Activated T-helper 1 cell treated with anti-CD3 and anti-CD28 coated beads, Interleukin-12 subunit alpha, Interleukin-12 subunit beta, Interleukin-2, Interleukin-4 antibody, amounts not matched to agents 30 ng/mL and 10 ng/mL and 1 ng/mL, durations not matched to agents 14 hours and 24 hours and 36 hours (primary cell): ENCODE measurements around the gene DNAH1. TPM values are rescaled to one million over a fixed set of nuclear protein-coding genes. Genes with fewer than 3 reads are reported as not detected.

Experiments used
- DNase-seq: peaks from one replicate; pipeline ENCODE4 v3.0.0; 2021; ENCODE audit warnings: low spot score
- H3K27ac Mint-ChIP-seq: one replicate; pipeline ENCODE4 v1.8.0; 2021; ENCODE audit warnings: mild to moderate bottlenecking, mixed read lengths
- H3K27me3 Mint-ChIP-seq: one replicate; pipeline ENCODE4 v1.8.0; 2022; ENCODE audit warnings: mild to moderate bottlenecking, moderate library complexity, mixed read lengths; ENCODE audit not compliant: insufficient read depth
- H3K36me3 Mint-ChIP-seq: one replicate; pipeline ENCODE4 v1.8.0; 2021; ENCODE audit warnings: low read depth, mixed read lengths
- H3K4me1 Mint-ChIP-seq: one replicate; pipeline ENCODE4 v1.8.0; 2021; ENCODE audit warnings: low read depth, mixed read lengths
- H3K4me3 Mint-ChIP-seq: one replicate; pipeline ENCODE4 v1.8.0; 2021; ENCODE audit warnings: mild to moderate bottlenecking, moderate library complexity, mixed read lengths
- H3K9me3 Mint-ChIP-seq: one replicate; pipeline ENCODE4 v1.8.0; 2021; ENCODE audit warnings: mixed read lengths
- intact Hi-C: fragments of 100-400 bp; cut with micrococcal nuclease; formaldehyde crosslinking; loops from one replicate; pipeline ENCODE4 v1.15.1; 2024
- total RNA-seq: library from RNA; stranded (reverse); gene quantifications from 2 replicates; pipeline ENCODE4 v1.2.3, GENCODE V29; 2022

Gene DNAH1
- total RNA-seq, 1 donor from 2014 or later: 12.1 TPM

GRCh38 chr3:52339612-52340011 is 23.5 kb downstream of the DNAH1 start:
- Mint-ChIP-seq H3K27me3 (no peaks in the 10 kb centered on the region), H3K36me3 (peaks cover 9% of the 10 kb centered on the region), H3K4me3 (no peak overlapping the region), H3K4me1 (no peaks in the 10 kb centered on the region), H3K27ac (no peak overlapping the region), H3K9me3 (no peaks in the 10 kb centered on the region)
- DNase-seq: peak; percentile 40
- intact Hi-C loops: loop anchor here (1.0 to 2.0 kb wide), 5 partner anchors 48 to 339 kb away; partner anchors contain the start of gene POC1A

GRCh38 chr3:52341123-52341522 is 25.0 kb downstream of the DNAH1 start:
- intact Hi-C loops: no loop called here
- Mint-ChIP-seq H3K4me1 (no peaks in the 10 kb centered on the region), H3K36me3 (peaks cover 9% of the 10 kb centered on the region), H3K27ac (no peak overlapping the region), H3K4me3 (no peak overlapping the region), H3K27me3 (no peaks in the 10 kb centered on the region), H3K9me3 (no peaks in the 10 kb centered on the region)
- DNase-seq: no peak

- H3K36me3 Mint-ChIP-seq: peaks cover 8% of the 10 kb centered on the region
- DNase-seq: no peak
- intact Hi-C loops: no loop called here
- H3K27me3 Mint-ChIP-seq: no peaks in the 10 kb centered on the region
- H3K27ac Mint-ChIP-seq: no peak overlapping the region
- no peaks in the 10 kb centered on the region for H3K4me1 Mint-ChIP-seq
- H3K9me3 Mint-ChIP-seq: no peaks in the 10 kb centered on the region
- no peak overlapping the region for H3K4me3 Mint-ChIP-seq
These were observed 28.0 kb downstream of the DNAH1 start for GRCh38 chr3:52343946-52344600.

DNA sequence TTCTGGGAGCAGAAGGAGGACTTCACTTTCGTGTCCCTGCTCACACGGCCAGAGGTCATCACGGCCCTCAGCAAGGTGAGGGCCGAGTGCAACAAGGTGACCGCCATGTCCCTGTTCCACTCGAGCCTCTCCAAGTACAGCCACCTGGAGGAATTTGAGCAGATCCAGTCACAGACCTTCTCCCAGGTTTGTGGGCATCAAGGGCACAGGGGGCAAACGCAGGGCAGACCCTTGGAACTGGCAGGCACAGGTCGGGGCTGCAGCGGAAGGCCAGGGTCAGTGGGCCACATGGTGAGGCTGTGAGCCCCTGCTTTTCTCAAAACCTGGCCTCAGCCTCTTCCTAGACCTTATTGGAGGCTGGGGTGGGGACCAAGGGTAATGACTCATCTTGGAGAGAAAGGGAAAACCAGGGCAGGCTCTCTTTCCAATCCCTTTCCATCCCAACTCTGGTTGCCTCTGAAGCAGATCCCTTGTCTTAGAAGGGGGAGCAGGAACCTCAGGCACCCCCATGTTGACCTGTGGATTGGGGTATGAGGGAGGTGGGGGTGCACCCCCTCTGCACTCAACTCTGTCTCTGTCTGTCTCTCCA is 29.5 kb downstream of the DNAH1 start:
- Mint-ChIP-seq H3K36me3 (peaks cover 4% of the 10 kb centered on the region), H3K4me1 (no peaks in the 10 kb centered on the region), H3K27ac (no peak overlapping the region), H3K27me3 (no peaks in the 10 kb centered on the region), H3K9me3 (no peaks in the 10 kb centered on the region), H3K4me3 (no peak overlapping the region)
- DNase-seq: no peak
- intact Hi-C loops: no loop called here

DNA sequence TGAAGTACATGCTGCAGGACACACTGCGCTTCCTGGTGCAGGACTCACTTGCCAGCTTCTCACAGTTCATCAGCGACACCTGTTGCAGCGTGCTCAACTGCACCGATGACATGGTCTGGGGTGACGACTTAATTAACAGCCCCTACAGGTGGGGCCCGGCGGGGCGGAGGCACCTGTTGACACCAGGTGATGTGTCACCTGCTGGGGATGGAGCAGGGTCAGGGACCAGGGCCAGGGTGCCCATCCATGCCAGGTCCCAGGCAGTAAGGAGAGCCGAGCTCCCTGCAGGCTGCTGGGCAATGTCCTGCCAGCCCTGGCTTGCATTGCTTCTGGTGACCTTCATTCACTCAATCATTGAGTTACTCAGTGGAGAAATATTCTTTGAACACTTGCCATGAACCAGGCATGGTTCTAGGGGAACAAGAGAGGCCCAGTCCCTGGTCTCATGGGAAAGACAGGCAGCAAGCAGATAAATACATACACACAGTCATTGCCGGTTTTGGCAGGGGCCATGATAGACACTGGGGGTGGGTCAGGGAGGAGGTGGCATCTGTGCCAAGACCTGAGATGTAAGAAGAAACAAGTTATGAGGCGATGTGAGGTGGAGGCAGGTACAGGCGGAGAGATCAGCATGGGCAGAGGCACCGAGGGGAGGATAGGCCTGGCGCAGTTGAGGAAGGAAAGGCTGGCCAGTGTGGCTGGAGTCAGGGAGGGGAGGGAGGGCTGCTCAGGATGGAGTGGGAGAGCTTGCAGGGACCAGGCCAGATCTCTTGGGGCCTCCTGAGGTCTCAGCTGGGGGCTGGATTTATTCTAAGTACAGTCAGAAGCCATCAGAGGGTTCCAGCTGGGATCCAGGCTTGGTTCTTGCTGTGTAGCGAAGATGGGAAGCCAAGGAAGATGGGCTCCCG is 30.8 kb downstream of the DNAH1 start:
- H3K4me3 Mint-ChIP-seq: no peak overlapping the region
- intact Hi-C loops: no loop called here
- no peaks in the 10 kb centered on the region for H3K27me3 Mint-ChIP-seq
- DNase-seq: no peak
- peaks cover 6% of the 10 kb centered on the region for H3K36me3 Mint-ChIP-seq
- H3K9me3 Mint-ChIP-seq: no peaks in the 10 kb centered on the region
- H3K4me1 Mint-ChIP-seq: no peaks in the 10 kb centered on the region
- H3K27ac Mint-ChIP-seq: no peak overlapping the region

- DNase-seq: no peak
- H3K36me3 Mint-ChIP-seq: peaks cover 4% of the 10 kb centered on the region
- H3K4me1 Mint-ChIP-seq: no peaks in the 10 kb centered on the region
- intact Hi-C loops: no loop called here
- H3K4me3 Mint-ChIP-seq: no peak overlapping the region
- no peaks in the 10 kb centered on the region for H3K27me3 Mint-ChIP-seq
- H3K9me3 Mint-ChIP-seq: no peaks in the 10 kb centered on the region
- no peak overlapping the region for H3K27ac Mint-ChIP-seq
These were observed 31.9 kb downstream of the DNAH1 start for GRCh38 chr3:52347716-52348635.

DNA sequence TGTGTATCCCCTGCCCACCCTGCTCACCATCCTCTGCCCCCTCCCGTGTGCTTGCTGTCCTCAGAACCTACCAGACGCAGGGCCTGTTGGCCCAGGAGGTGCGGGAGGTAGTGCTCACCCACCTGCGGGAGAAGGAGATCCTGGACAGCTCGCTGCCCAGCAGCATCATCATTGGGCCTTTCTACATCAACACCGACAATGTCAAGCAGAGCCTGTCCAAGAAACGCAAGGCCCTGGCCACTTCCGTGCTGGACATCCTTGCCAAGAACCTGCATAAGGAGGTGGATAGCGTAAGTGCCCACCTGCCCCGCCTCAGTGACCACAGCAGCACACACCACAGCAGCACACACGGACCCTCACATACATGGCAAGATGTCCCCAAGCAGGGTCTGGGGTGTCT is 33.0 kb downstream of the DNAH1 start:
- Mint-ChIP-seq H3K9me3 (no peaks in the 10 kb centered on the region), H3K36me3 (peaks cover 4% of the 10 kb centered on the region), H3K27ac (no peak overlapping the region), H3K4me1 (no peaks in the 10 kb centered on the region), H3K27me3 (no peaks in the 10 kb centered on the region), H3K4me3 (no peak overlapping the region)
- intact Hi-C loops: no loop called here
- no peak for DNase-seq

DNA sequence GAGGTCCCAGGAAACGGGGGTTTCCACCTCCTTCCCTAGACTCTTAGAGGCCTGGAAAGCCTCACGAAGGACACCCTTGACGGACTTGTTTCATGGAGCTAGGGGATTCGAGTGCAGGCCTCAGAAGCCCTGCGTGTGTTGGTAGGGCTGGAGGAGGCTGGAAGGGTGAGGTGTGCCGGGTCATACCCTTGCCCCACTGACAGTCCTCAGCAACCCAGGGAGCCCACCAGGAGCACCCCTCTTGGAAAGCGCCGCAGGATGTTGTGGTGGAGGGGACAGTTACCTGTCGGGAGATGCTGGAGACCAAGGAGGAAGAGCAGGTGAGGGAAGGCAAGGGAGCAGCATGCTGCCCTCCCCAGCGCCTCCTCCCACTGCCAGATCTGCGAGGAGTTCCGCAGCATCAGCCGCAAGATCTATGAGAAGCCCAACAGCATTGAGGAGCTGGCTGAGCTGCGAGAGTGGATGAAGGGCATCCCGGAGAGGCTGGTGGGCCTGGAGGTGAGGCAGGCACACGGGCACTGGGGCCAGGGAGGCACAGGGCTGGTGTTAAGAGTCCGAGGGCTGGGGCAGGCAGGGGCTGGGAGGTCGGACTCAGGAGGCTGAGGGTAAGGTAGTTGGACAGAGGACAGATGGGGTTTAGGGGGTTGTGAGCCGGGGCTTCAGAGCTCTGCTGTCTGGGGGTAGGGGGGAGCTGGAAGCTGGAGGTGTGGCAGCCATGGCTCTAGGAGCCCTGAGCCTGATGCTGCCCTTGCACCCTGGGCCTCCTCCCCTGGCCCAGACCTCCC is 33.7 kb downstream of the DNAH1 start:
- Mint-ChIP-seq H3K27ac (no peak overlapping the region), H3K36me3 (peaks cover 4% of the 10 kb centered on the region), H3K4me3 (no peak overlapping the region), H3K4me1 (no peaks in the 10 kb centered on the region), H3K27me3 (no peaks in the 10 kb centered on the region), H3K9me3 (no peaks in the 10 kb centered on the region)
- intact Hi-C loops: no loop called here
- no peak for DNase-seq

GRCh38 chr3:52350416-52350815 is 34.3 kb downstream of the DNAH1 start:
- intact Hi-C loops: no loop called here
- no peaks in the 10 kb centered on the region for H3K27me3 Mint-ChIP-seq

GRCh38 chr3:52350981-52351761 is 35.1 kb downstream of the DNAH1 start:
- DNase-seq: no peak
- intact Hi-C loops: no loop called here
- Mint-ChIP-seq H3K27me3 (no peaks in the 10 kb centered on the region), H3K27ac (no peak overlapping the region), H3K36me3 (peaks cover 4% of the 10 kb centered on the region), H3K4me1 (no peaks in the 10 kb centered on the region), H3K9me3 (no peaks in the 10 kb centered on the region), H3K4me3 (no peak overlapping the region)

More at GRCh38 chr3:52350416-52350815, 34.3 kb downstream of the DNAH1 start:
- Mint-ChIP-seq H3K4me1 (no peaks in the 10 kb centered on the region), H3K4me3 (no peak overlapping the region), H3K27ac (no peak overlapping the region), H3K36me3 (peaks cover 4% of the 10 kb centered on the region), H3K9me3 (no peaks in the 10 kb centered on the region)
- no peak for DNase-seq

- H3K9me3 Mint-ChIP-seq: no peaks in the 10 kb centered on the region
- no peaks in the 10 kb centered on the region for H3K4me1 Mint-ChIP-seq
- intact Hi-C loops: no loop called here
- H3K27ac Mint-ChIP-seq: no peak overlapping the region
- no peaks in the 10 kb centered on the region for H3K27me3 Mint-ChIP-seq
- peaks cover 7% of the 10 kb centered on the region for H3K36me3 Mint-ChIP-seq
- no peak for DNase-seq
- H3K4me3 Mint-ChIP-seq: no peak overlapping the region
These were observed 35.7 kb downstream of the DNAH1 start for GRCh38 chr3:52351762-52352368.
